Hepatocyte (in vitro differentiated cells): ENCODE results near the gene KRTAP5-4.

Source experiments
- EZH2 ChIP-seq: fragments of 200-600 bp; sonication (generic); IDR thresholded peaks from 2 replicates; pipeline ENCODE4 v1.6.1; 2016; ENCODE audit warnings: antibody characterized with exemption, mild to moderate bottlenecking, borderline replicate concordance
- EZH2phosphoT487 ChIP-seq: fragments of 200-600 bp; sonication (generic); IDR thresholded peaks from one replicate; pipeline ENCODE4 v1.6.1; 2018; ENCODE audit warnings: antibody characterized with exemption, mild to moderate bottlenecking, low read depth, moderate library complexity; ENCODE audit not compliant: unreplicated experiment, severe bottlenecking
- TF ChIP-seq, protein P1 (sequence below): fragments of 200-600 bp; sonication (generic); IDR thresholded peaks from 2 replicates; pipeline ENCODE4 v1.5.1; 2016; ENCODE audit warnings: antibody characterized with exemption, mild to moderate bottlenecking; ENCODE audit not compliant: poor library complexity

GRCh38 chr11:1622086-1622485 is at the start of gene KRTAP5-4:
- TF ChIP-seq, protein P1, sequence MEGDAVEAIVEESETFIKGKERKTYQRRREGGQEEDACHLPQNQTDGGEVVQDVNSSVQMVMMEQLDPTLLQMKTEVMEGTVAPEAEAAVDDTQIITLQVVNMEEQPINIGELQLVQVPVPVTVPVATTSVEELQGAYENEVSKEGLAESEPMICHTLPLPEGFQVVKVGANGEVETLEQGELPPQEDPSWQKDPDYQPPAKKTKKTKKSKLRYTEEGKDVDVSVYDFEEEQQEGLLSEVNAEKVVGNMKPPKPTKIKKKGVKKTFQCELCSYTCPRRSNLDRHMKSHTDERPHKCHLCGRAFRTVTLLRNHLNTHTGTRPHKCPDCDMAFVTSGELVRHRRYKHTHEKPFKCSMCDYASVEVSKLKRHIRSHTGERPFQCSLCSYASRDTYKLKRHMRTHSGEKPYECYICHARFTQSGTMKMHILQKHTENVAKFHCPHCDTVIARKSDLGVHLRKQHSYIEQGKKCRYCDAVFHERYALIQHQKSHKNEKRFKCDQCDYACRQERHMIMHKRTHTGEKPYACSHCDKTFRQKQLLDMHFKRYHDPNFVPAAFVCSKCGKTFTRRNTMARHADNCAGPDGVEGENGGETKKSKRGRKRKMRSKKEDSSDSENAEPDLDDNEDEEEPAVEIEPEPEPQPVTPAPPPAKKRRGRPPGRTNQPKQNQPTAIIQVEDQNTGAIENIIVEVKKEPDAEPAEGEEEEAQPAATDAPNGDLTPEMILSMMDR: no peak
- TF ChIP-seq EZH2 (no peak), EZH2phosphoT487 (no peak)
